GM23338 (cell line): ENCODE data around the gene UNC5A. TPM values are rescaled to one million over a fixed set of nuclear protein-coding genes. Genes with fewer than 3 reads are reported as not detected.

Source experiments
- ATAC-seq: fragments of 200-7000 bp; cut with Tn5 transposase; 3 replicates; pipeline ENCODE4 v1.9.1; 2020
- DNase-seq: peaks from one replicate; pipeline ENCODE4 v3.0.0-alpha.2; 2015; ENCODE audit warnings: low spot score
- H2AFZ ChIP-seq: fragments of 200-600 bp; sonication (generic); 2 replicates; pipeline ENCODE4 v1.8.0; 2016; ENCODE audit warnings: antibody characterized with exemption, mild to moderate bottlenecking, moderate library complexity
- H3F3A ChIP-seq: fragments of 200-600 bp; sonication (generic); replicated peaks from 2 replicates; pipeline ENCODE4 v1.8.0; 2017; ENCODE audit warnings: antibody characterized with exemption, mixed run types, low read depth
- H3K27ac ChIP-seq: fragments of 200-600 bp; sonication (generic); 2 replicates; pipeline ENCODE4 v1.6.1; 2016; ENCODE audit warnings: low read depth
- H3K27me3 ChIP-seq: fragments of 200-600 bp; sonication (generic); 2 replicates; pipeline ENCODE4 v1.8.0; 2016; ENCODE audit warnings: mild to moderate bottlenecking, mixed run types, moderate library complexity; ENCODE audit not compliant: insufficient read depth
- H3K36me3 ChIP-seq: fragments of 200-600 bp; sonication (generic); 2 replicates; pipeline ENCODE4 v1.8.0; 2016; ENCODE audit warnings: mild to moderate bottlenecking; ENCODE audit not compliant: insufficient read depth
- H3K4me1 ChIP-seq: fragments of 200-600 bp; sonication (generic); 2 replicates; pipeline ENCODE4 v1.8.0; 2016; ENCODE audit warnings: mild to moderate bottlenecking, moderate library complexity; ENCODE audit not compliant: insufficient read depth
- H3K4me2 ChIP-seq: fragments of 200-600 bp; sonication (generic); 2 replicates; pipeline ENCODE4 v1.7.1; 2017; ENCODE audit warnings: mixed run types
- H3K4me3 ChIP-seq: fragments of 200-600 bp; sonication (generic); 2 replicates; pipeline ENCODE4 v1.6.1; 2016; ENCODE audit warnings: mixed run types
- H3K79me2 ChIP-seq: fragments of 200-600 bp; sonication (generic); replicated peaks from 2 replicates; pipeline ENCODE4 v1.8.0; 2017; ENCODE audit warnings: mild to moderate bottlenecking; ENCODE audit not compliant: insufficient read depth
- H3K9me2 ChIP-seq: fragments of 200-600 bp; sonication (generic); 2 replicates; pipeline ENCODE4 v1.8.0; 2017; ENCODE audit not compliant: insufficient read depth
- H4K20me1 ChIP-seq: fragments of 200-600 bp; sonication (generic); replicated peaks from 2 replicates; pipeline ENCODE4 v1.8.0; 2017; ENCODE audit warnings: mild to moderate bottlenecking; ENCODE audit not compliant: insufficient read depth
- H3K27ac Mint-ChIP-seq: 2 replicates; pipeline ENCODE4 v1.8.0; 2020; ENCODE audit warnings: inconsistent platforms, mild to moderate bottlenecking, moderate library complexity, mixed read lengths
- H3K27me3 Mint-ChIP-seq: 3 replicates; pipeline ENCODE4 v1.8.0; 2022; ENCODE audit warnings: low read depth, mild to moderate bottlenecking, moderate library complexity, mixed read lengths, inconsistent platforms; ENCODE audit not compliant: insufficient read depth, poor library complexity
- H3K36me3 Mint-ChIP-seq: 3 replicates; pipeline ENCODE4 v1.8.0; 2021; ENCODE audit warnings: low read depth, mild to moderate bottlenecking, inconsistent platforms, moderate library complexity, mixed read lengths
- H3K4me1 Mint-ChIP-seq: 3 replicates; pipeline ENCODE4 v1.8.0; 2020; ENCODE audit warnings: mild to moderate bottlenecking, inconsistent platforms, mixed read lengths
- H3K4me3 Mint-ChIP-seq: 3 replicates; pipeline ENCODE4 v1.8.0; 2021; ENCODE audit warnings: moderate library complexity, mild to moderate bottlenecking, inconsistent platforms, mixed read lengths
- H3K9me3 Mint-ChIP-seq: 3 replicates; pipeline ENCODE4 v1.8.0; 2020; ENCODE audit warnings: moderate library complexity, mild to moderate bottlenecking, inconsistent platforms, mixed read lengths
- CREB1 ChIP-seq: fragments of 250-450 bp; sonication (Bioruptor Pico); IDR thresholded peaks from 2 replicates; pipeline ENCODE4 v1.5.0; 2020; ENCODE audit warnings: low read depth, mild to moderate bottlenecking, moderate library complexity
- EZH2 ChIP-seq: fragments of 200-600 bp; sonication (generic); IDR thresholded peaks from one replicate; pipeline ENCODE4 v1.8.0; 2017; ENCODE audit warnings: antibody characterized with exemption, mild to moderate bottlenecking, low read depth; ENCODE audit not compliant: unreplicated experiment
- EZH2phosphoT487 ChIP-seq: fragments of 200-600 bp; sonication (generic); IDR thresholded peaks from one replicate; pipeline ENCODE4 v1.8.1; 2018; ENCODE audit warnings: antibody characterized with exemption; ENCODE audit not compliant: unreplicated experiment
- JUNB ChIP-seq: IDR thresholded peaks from one replicate; pipeline ENCODE4 v1.6.1; 2016; ENCODE audit warnings: antibody characterized with exemption; ENCODE audit not compliant: unreplicated experiment
- NANOG ChIP-seq: IDR thresholded peaks from 2 replicates; pipeline ENCODE4 v1.6.1; 2016; ENCODE audit warnings: antibody characterized with exemption, borderline replicate concordance
- POLR2AphosphoS5 ChIP-seq: IDR thresholded peaks from 2 replicates; pipeline ENCODE4 v1.6.1; 2016; ENCODE audit warnings: antibody characterized with exemption, low read depth
- STAT1 ChIP-seq: IDR thresholded peaks from one replicate; pipeline ENCODE4 v1.6.1; 2016; ENCODE audit warnings: antibody characterized with exemption; ENCODE audit not compliant: unreplicated experiment
- ZNF114 ChIP-seq: fragments of 250-450 bp; sonication (Bioruptor Pico); IDR thresholded peaks from 2 replicates; pipeline ENCODE4 v1.5.0; 2020; ENCODE audit warnings: mild to moderate bottlenecking, moderate library complexity
- ZNF331 ChIP-seq: fragments of 250-450 bp; sonication (Bioruptor Pico); IDR thresholded peaks from 2 replicates; pipeline ENCODE4 v1.5.0; 2020; ENCODE audit warnings: low read depth, mild to moderate bottlenecking, moderate library complexity
- polyA plus RNA-seq: library from polyadenylated mRNA; unstranded; fragments of >200 nt; fragmentation: Nextera tagmentation; extraction: Ambion mirVana; gene quantifications from 2 replicates; pipeline ENCODE4 v1.2.1, GENCODE V29; 2016
- total RNA-seq: library from RNA; depleted of rRNA; stranded (reverse); fragments of >200 nt; shearing (Covaris generic); gene quantifications from 2 replicates; pipeline ENCODE4 v1.2.3, GENCODE V29; 2014
- TF ChIP-seq, protein P1 (sequence below): IDR thresholded peaks from 2 replicates; pipeline ENCODE4 v1.6.1; 2016; ENCODE audit warnings: antibody characterized with exemption
- TF ChIP-seq, protein P2 (sequence below), 2 experiments: fragments of 200-600 bp in 1 of 2; sonication (generic) in 1 of 2; conservative IDR thresholded peaks; 2 replicates each; pipeline versions ENCODE4 v1.5.1 to v1.6.1; 2016 to 2017; ENCODE audit warnings: antibody characterized with exemption in 2 of 2, low read depth in 2 of 2, mild to moderate bottlenecking in 2 of 2, moderate library complexity in 1 of 2
- TF ChIP-seq, protein P3 (sequence below): IDR thresholded peaks from one replicate; pipeline ENCODE4 v1.6.1; 2018; ENCODE audit warnings: antibody characterized with exemption; ENCODE audit not compliant: unreplicated experiment
- TF ChIP-seq, protein P4 (sequence below): fragments of 250-450 bp; sonication (Bioruptor Pico); IDR thresholded peaks from 2 replicates; pipeline ENCODE4 v1.5.0; 2020; ENCODE audit warnings: mild to moderate bottlenecking, moderate library complexity

The UNC5A gene
- total and polyA plus RNA-seq, 2 experiments from 2014 or later, result 0.92 to 3.9 TPM

DNA sequence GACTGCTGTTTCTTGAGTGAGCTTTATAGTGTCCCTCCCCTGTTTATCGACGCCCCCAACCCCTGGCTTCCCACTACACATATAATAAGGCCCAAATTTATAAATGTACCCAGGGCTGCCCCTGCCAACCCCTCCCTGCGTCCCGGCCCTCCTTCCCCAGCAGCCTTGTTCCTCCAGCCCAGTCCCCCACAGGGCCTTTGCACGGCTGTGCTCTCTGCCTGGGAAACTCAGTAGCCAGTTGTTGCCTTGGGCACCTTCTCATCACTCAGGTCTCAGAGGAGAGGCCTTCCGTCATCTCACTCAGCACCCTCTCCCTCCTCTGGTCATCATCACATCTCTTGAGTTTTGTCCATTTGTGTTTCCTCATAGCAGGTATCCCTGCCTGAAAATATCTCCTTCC is 15.8 kb upstream of the UNC5A start:
- Histone ChIP-seq H3K4me3 (no peak overlapping the region), H3K79me2 (no peaks in the 10 kb centered on the region), H3K4me2 (no peak overlapping the region), H3K36me3 (no peaks in the 10 kb centered on the region), H3K27me3 (no peaks in the 10 kb centered on the region), H4K20me1 (no peaks in the 10 kb centered on the region; the same call in 1 of the 2 replicates), H2AFZ (no peak overlapping the region), H3F3A (no peaks in the 10 kb centered on the region), H3K9me2 (no peaks in the 10 kb centered on the region), H3K4me1 (no peaks in the 10 kb centered on the region), H3K27ac (no peak overlapping the region)
- Mint-ChIP-seq H3K4me3 (no peak overlapping the region), H3K4me1 (peaks cover 19% of the 10 kb centered on the region), H3K9me3 (no peaks in the 10 kb centered on the region), H3K36me3 (no peaks in the 10 kb centered on the region), H3K27ac (no peak overlapping the region), H3K27me3 (peaks cover 13% of the 10 kb centered on the region)
- DNase-seq (no peak), ATAC-seq (no peak)
- no peak for TF ChIP-seq NANOG
- no peak for TF ChIP-seq CREB1 (CRISPR knock-in tag)
- TF ChIP-seq, protein P1, sequence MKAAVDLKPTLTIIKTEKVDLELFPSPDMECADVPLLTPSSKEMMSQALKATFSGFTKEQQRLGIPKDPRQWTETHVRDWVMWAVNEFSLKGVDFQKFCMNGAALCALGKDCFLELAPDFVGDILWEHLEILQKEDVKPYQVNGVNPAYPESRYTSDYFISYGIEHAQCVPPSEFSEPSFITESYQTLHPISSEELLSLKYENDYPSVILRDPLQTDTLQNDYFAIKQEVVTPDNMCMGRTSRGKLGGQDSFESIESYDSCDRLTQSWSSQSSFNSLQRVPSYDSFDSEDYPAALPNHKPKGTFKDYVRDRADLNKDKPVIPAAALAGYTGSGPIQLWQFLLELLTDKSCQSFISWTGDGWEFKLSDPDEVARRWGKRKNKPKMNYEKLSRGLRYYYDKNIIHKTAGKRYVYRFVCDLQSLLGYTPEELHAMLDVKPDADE, result no peak
- TF ChIP-seq, protein P2, sequence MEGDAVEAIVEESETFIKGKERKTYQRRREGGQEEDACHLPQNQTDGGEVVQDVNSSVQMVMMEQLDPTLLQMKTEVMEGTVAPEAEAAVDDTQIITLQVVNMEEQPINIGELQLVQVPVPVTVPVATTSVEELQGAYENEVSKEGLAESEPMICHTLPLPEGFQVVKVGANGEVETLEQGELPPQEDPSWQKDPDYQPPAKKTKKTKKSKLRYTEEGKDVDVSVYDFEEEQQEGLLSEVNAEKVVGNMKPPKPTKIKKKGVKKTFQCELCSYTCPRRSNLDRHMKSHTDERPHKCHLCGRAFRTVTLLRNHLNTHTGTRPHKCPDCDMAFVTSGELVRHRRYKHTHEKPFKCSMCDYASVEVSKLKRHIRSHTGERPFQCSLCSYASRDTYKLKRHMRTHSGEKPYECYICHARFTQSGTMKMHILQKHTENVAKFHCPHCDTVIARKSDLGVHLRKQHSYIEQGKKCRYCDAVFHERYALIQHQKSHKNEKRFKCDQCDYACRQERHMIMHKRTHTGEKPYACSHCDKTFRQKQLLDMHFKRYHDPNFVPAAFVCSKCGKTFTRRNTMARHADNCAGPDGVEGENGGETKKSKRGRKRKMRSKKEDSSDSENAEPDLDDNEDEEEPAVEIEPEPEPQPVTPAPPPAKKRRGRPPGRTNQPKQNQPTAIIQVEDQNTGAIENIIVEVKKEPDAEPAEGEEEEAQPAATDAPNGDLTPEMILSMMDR (conservative IDR thresholded peaks at IDR 0.05; ENCODE audit: low read depth in 2 of 2), result no peak
- no peak for TF ChIP-seq STAT1
- TF ChIP-seq ZNF331 (CRISPR knock-in tag), result no peak
- TF ChIP-seq, protein P3, sequence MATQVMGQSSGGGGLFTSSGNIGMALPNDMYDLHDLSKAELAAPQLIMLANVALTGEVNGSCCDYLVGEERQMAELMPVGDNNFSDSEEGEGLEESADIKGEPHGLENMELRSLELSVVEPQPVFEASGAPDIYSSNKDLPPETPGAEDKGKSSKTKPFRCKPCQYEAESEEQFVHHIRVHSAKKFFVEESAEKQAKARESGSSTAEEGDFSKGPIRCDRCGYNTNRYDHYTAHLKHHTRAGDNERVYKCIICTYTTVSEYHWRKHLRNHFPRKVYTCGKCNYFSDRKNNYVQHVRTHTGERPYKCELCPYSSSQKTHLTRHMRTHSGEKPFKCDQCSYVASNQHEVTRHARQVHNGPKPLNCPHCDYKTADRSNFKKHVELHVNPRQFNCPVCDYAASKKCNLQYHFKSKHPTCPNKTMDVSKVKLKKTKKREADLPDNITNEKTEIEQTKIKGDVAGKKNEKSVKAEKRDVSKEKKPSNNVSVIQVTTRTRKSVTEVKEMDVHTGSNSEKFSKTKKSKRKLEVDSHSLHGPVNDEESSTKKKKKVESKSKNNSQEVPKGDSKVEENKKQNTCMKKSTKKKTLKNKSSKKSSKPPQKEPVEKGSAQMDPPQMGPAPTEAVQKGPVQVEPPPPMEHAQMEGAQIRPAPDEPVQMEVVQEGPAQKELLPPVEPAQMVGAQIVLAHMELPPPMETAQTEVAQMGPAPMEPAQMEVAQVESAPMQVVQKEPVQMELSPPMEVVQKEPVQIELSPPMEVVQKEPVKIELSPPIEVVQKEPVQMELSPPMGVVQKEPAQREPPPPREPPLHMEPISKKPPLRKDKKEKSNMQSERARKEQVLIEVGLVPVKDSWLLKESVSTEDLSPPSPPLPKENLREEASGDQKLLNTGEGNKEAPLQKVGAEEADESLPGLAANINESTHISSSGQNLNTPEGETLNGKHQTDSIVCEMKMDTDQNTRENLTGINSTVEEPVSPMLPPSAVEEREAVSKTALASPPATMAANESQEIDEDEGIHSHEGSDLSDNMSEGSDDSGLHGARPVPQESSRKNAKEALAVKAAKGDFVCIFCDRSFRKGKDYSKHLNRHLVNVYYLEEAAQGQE, result no peak
- no peak for TF ChIP-seq EZH2phosphoT487
- TF ChIP-seq EZH2, result no peak
- TF ChIP-seq JUNB, result no peak
- TF ChIP-seq ZNF114 (CRISPR knock-in tag), result no peak
- TF ChIP-seq, protein P4, sequence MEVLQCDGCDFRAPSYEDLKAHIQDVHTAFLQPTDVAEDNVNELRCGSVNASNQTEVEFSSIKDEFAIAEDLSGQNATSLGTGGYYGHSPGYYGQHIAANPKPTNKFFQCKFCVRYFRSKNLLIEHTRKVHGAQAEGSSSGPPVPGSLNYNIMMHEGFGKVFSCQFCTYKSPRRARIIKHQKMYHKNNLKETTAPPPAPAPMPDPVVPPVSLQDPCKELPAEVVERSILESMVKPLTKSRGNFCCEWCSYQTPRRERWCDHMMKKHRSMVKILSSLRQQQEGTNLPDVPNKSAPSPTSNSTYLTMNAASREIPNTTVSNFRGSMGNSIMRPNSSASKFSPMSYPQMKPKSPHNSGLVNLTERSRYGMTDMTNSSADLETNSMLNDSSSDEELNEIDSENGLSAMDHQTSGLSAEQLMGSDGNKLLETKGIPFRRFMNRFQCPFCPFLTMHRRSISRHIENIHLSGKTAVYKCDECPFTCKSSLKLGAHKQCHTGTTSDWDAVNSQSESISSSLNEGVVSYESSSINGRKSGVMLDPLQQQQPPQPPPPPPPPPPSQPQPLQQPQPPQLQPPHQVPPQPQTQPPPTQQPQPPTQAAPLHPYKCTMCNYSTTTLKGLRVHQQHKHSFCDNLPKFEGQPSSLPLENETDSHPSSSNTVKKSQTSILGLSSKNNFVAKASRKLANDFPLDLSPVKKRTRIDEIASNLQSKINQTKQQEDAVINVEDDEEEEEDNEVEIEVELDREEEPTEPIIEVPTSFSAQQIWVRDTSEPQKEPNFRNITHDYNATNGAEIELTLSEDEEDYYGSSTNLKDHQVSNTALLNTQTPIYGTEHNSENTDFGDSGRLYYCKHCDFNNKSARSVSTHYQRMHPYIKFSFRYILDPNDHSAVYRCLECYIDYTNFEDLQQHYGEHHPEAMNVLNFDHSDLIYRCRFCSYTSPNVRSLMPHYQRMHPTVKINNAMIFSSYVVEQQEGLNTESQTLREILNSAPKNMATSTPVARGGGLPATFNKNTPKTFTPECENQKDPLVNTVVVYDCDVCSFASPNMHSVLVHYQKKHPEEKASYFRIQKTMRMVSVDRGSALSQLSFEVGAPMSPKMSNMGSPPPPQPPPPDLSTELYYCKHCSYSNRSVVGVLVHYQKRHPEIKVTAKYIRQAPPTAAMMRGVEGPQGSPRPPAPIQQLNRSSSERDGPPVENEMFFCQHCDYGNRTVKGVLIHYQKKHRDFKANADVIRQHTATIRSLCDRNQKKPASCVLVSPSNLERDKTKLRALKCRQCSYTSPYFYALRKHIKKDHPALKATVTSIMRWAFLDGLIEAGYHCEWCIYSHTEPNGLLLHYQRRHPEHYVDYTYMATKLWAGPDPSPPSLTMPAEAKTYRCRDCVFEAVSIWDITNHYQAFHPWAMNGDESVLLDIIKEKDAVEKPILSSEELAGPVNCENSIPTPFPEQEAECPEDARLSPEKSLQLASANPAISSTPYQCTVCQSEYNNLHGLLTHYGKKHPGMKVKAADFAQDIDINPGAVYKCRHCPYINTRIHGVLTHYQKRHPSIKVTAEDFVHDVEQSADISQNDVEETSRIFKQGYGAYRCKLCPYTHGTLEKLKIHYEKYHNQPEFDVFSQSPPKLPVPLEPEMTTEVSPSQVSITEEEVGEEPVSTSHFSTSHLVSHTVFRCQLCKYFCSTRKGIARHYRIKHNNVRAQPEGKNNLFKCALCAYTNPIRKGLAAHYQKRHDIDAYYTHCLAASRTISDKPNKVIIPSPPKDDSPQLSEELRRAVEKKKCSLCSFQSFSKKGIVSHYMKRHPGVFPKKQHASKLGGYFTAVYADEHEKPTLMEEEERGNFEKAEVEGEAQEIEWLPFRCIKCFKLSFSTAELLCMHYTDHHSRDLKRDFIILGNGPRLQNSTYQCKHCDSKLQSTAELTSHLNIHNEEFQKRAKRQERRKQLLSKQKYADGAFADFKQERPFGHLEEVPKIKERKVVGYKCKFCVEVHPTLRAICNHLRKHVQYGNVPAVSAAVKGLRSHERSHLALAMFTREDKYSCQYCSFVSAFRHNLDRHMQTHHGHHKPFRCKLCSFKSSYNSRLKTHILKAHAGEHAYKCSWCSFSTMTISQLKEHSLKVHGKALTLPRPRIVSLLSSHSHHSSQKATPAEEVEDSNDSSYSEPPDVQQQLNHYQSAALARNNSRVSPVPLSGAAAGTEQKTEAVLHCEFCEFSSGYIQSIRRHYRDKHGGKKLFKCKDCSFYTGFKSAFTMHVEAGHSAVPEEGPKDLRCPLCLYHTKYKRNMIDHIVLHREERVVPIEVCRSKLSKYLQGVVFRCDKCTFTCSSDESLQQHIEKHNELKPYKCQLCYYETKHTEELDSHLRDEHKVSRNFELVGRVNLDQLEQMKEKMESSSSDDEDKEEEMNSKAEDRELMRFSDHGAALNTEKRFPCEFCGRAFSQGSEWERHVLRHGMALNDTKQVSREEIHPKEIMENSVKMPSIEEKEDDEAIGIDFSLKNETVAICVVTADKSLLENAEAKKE (CRISPR knock-in tag), result no peak
- TF ChIP-seq POLR2AphosphoS5, result no peak
